ENCODE results near the gene UBASH3A. TPM values are rescaled to one million over a fixed set of nuclear protein-coding genes. Genes with fewer than 3 reads are reported as not detected.

Gene UBASH3A
- total RNA-seq, 3 donors from 2014 or later, result 0.32 to 1.5 (median 0.66) TPM

GRCh38 chr21:42493109-42494060, 89.7 kb downstream of the UBASH3A start:
- TF ChIP-seq POLR2A (IDR thresholded peaks at IDR 0.05) (no peak), POLR2AphosphoS5 (IDR thresholded peaks at IDR 0.05) (no peak), CTCF (IDR thresholded peaks at IDR 0.05) (no peak)
- H3K9me3 ChIP-seq, result no peaks in the 10 kb centered on the region
- no peak overlapping the region for H3K4me3 ChIP-seq
- intact Hi-C loops (cut with DNase I; ENCODE audit: low total_unique reads), result no loop called here
- no peaks in the 10 kb centered on the region for H3K36me3 ChIP-seq
- no peak overlapping the region for H3K27ac ChIP-seq
- H3K27me3 ChIP-seq, result no peaks in the 10 kb centered on the region
- no peaks in the 10 kb centered on the region for H3K4me1 ChIP-seq
- no peak for DNase-seq (ENCODE audit: low spot score in 2 of 2)

GRCh38 chr21:42495027-42495426, 91.3 kb downstream of the UBASH3A start:
- H3K36me3 ChIP-seq, result no peaks in the 10 kb centered on the region
- no peaks in the 10 kb centered on the region for H3K9me3 ChIP-seq

GRCh38 chr21:42495765-42496119, 92.0 kb downstream of the UBASH3A start:
- intact Hi-C loops (cut with DNase I; ENCODE audit: low total_unique reads), result no loop called here
- Histone ChIP-seq H3K4me3 (peak overlapping the region; percentile 61 to 87 (median 74)), H3K27ac (peak overlapping the region; percentile 86 to 96), H3K27me3 (no peaks in the 10 kb centered on the region), H3K36me3 (no peaks in the 10 kb centered on the region), H3K9me3 (no peaks in the 10 kb centered on the region), H3K4me1 (no peaks in the 10 kb centered on the region)
- TF ChIP-seq POLR2AphosphoS5 (IDR thresholded peaks at IDR 0.05) (peak in 1 of 3 donors; percentile 6), CTCF (IDR thresholded peaks at IDR 0.05) (peak in 1 of 3 donors; percentile 35), POLR2A (IDR thresholded peaks at IDR 0.05) (no peak)
- DNase-seq (ENCODE audit: low spot score in 2 of 2), result no peak

More at GRCh38 chr21:42495027-42495426, 91.3 kb downstream of the UBASH3A start:
- intact Hi-C loops (cut with DNase I; ENCODE audit: low total_unique reads), result no loop called here
- Histone ChIP-seq H3K4me1 (no peaks in the 10 kb centered on the region), H3K4me3 (no peak overlapping the region), H3K27me3 (no peaks in the 10 kb centered on the region), H3K27ac (no peak overlapping the region)
- DNase-seq (ENCODE audit: low spot score in 2 of 2), result no peak
- no peak for TF ChIP-seq POLR2AphosphoS5 (IDR thresholded peaks at IDR 0.05)
- TF ChIP-seq POLR2A (IDR thresholded peaks at IDR 0.05), result no peak
- no peak for TF ChIP-seq CTCF (IDR thresholded peaks at IDR 0.05)

- TF ChIP-seq POLR2AphosphoS5 (IDR thresholded peaks at IDR 0.05), result peak; percentile 29 to 92 (median 56)
- peak in 1 of 3 donors; percentile 2 for TF ChIP-seq CTCF (IDR thresholded peaks at IDR 0.05)
- peak; percentile 79 for TF ChIP-seq POLR2A (IDR thresholded peaks at IDR 0.05)
- Histone ChIP-seq H3K27me3 (no peaks in the 10 kb centered on the region), H3K36me3 (no peaks in the 10 kb centered on the region), H3K4me3 (peak within 1 kb of the TSS; percentile 61 to 87 (median 74)), H3K9me3 (no peaks in the 10 kb centered on the region), H3K4me1 (no peaks in the 10 kb centered on the region), H3K27ac (peak within 1 kb of the TSS; percentile 96 to 97)
- intact Hi-C loops (cut with DNase I; ENCODE audit: low total_unique reads), result no loop called here
- DNase-seq (ENCODE audit: low spot score in 2 of 2), result peak; percentile 100
Measured at GRCh38 chr21:42496120-42496838, 92.6 kb downstream of the UBASH3A start, which contains the start of gene RSPH1. Gene RSPH1 (minus strand): TSS chr21:42496224. CDS start chr21:42496186, 38 bp downstream.
